Measurements from ENCODE around the gene IRX4.

DNA sequence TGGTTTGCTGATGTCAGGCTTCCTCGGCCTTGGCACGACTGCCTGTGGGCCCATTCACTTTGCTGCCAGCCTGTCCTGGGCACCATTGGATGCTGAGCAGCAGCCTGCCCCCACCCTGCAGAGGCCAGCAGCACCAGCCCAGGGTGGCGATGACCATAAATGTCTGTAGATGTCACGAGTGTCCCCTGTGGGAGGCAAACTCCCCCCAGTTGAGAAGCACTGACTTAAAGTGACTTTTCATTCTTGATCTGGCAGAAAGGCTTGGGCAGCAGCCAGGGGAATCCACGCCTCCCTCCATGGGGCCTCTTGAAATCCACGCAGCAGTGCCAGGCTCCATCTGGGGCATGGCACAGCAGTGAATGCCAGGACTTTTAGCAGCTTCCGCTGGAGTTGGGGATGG lies 21.8 kb downstream of the IRX4 start:
- TF ChIP-seq EZH2 (IDR thresholded peaks at IDR 0.05): no peak
- TF ChIP-seq POLR2AphosphoS5 (IDR thresholded peaks at IDR 0.05; ENCODE audit: borderline replicate concordance, low read depth, low read length): no peak
- no peak for TF ChIP-seq FOXP2 (optimal IDR thresholded peaks at IDR 0.05; ENCODE audit: control extremely low read depth, extremely low read length, insufficient read depth)
